Effector CD4-positive, alpha-beta T cell (primary cell): ENCODE measurements around the gene COBLL1.

Experiments used
- DNase-seq: peaks from one replicate; pipeline ENCODE4 v3.0.0-alpha.2; 2020

The COBLL1 gene

DNA sequence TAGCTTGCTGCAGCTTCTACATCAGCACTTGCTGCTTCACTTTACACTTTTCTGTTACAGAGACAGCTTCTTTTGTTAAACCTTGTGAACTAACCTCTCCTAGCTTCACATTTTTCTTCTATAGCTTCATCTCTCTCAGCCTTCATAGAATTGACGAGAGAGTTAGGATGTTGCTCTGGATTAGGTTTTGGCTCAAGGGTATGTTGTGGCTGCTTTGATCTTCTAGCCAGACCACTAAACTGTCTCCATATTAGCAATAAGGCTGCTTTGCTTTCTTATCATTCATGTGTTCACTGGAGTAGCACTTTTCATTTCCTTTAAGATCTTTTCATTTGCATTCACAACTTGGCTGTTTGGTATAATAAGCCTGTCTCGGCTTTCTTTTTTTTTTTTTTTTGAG lies 174.1 kb downstream of the COBLL1 start:
- no peak for DNase-seq

DNA sequence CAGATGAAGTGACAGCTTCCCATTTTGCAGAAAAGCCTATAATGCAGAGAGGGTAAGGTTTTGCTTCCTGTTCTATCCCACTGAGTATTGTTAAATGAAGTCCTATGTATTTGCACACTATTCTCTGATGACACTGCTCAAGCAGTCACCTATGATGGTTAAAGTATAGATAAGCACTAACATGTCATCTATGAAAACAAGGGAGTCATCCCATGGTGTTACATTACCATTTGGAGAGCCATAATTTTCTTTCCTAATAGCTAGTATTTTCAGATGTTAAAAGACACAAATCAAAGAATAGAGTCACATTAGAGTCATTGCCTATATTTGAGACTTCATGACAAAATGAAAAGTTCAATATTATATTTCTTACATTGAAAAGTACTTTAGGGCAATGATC lies 177.6 kb downstream of the COBLL1 start:
- DNase-seq = no peak

DNA sequence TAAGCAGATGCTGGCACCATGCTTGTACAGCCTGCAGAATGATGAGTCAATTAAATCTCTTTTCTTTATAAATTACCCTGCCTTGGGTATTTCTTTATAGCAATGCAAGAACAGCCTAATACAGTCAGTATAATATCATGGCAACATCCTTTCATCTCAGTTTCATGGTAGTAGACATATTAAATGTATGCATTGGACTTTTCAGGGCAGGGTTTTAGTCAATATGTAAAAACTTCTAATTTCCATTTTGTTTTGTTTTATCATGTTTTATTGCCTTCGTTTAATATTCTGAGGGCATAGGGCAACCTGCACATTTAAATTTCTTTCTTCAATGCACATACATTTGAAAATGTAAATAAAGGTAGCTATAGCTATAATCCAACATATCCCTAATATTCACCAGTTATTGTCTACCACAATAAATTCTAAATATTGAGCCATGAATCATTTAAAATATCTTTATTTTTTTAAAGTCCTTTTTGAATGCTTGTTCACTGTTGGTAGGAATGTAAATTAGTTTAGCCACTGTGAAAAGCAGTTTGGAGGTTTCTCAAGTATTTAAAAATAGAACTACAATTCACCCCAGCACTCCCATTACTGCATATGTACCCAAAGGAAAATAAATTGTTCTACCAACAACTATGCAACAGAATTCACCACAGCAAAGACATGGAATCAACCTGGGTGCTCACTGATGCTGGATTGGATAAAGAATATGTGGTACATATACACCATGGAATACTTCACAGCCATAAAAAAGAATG lies 178.6 kb downstream of the COBLL1 start:
- DNase-seq = no peak

DNA sequence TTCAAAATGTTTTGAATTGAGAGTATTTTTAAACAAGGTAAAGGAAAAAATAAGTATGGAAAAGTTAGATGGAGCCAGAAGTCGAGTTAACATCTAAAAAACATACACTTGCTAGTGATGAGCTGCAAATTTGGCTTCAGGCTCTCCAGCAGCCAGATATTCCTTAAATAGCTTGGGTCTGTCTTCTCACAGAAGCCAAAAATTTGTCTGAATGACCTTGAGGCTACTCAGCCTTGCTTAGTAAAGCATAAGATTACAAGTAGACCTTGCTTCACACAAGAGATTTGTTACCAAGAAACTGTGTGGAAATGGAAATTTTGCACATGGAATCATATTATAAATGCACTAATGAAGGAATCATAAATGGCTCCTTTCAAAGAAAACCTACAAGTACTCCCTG lies 179.6 kb downstream of the COBLL1 start:
- DNase-seq = no peak

DNA sequence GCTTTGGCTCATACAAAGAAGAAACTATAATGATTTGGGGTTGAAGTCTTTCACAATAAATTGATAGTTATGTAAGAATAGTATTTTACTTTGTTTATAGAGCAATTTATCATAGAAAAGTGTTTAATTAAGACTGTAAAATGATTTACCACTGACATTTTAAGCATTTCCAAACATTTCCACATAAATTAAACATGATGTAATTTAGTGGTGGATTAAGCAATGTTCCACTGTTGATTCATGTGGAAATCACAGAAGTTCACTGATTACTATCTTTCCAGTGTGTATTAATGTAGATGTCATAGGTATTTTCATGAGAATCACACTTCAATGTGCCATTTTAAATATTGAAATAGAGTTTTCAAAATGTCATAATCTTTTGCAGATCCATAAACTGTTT lies 180.3 kb downstream of the COBLL1 start:
- no peak for DNase-seq

DNA sequence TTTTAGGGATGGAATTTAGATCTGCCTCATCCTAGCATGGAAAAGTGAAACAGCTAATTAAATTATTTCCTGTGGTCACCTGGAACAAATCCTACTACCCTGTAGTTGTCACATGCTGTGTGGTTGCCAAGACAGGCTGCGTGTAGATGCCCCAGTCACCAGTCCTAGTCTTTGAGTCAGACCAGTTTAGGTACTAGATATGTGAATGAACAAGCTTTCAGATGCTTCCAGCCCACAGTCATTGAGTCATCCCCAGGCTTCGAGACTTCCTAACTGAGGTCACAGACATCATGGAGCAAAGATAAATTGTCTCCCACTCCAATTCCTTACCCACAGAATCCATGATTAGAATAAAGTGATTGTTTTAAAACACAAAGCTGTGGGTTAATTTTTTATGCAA lies 184.5 kb downstream of the COBLL1 start:
- no peak for DNase-seq

DNA sequence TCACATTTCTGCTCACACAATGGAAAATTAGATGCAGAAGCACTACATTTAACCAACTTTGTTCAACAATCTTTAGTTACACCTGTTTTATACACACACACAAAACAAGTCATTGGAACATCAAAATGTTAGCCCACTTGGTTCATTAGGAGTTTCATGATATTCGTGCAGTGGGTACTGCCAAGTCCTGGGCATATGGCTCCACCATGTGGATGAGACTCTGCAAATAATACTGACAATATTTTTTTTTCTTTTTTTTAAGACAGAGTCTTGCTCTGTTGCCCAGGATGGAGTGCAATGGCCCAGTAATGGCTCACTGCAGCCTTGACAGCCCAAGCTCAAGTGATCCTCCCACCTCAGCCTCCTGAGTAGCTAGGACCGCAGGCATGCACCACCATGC lies 185.9 kb downstream of the COBLL1 start:
- DNase-seq = no peak

DNA sequence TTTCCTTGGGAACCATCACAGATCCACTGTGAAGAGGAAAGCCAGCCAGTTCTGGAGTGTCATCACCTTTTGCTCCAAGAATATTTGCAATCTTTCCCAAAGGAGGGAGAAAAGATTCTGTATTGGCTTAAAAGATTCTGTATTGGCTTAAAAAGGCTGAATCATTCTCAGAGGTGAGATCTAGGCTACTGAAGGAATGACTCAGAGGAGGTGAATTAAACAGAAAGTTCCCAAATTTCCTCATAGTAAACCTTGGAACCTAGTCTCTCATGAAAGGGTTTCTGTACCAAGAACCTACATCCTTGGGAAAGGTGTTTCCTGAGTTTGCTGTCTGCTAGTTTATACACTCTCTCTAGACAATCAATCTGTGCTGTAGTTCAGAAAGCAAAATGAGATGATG lies 186.3 kb downstream of the COBLL1 start:
- DNase-seq = no peak

DNA sequence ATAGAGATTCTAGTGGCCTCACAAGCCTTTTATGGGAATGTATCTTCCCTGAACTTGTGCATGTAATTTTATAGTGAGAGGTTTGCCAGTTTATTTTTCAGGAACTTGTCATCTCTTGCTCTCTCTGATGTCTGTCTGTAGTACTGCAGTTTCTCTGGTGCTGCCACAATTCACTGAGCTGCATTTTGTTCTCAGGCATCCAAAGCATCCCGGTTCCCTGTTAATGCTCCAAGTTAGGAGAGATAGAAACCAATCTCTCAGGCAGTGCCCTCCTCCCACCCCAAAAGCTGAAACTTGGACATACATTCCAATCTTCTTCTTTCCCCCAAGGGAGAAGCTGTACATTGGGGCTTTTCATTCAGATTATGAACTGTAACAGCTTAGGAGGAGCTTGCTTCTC lies 190.3 kb downstream of the COBLL1 start:
- DNase-seq = no peak

DNA sequence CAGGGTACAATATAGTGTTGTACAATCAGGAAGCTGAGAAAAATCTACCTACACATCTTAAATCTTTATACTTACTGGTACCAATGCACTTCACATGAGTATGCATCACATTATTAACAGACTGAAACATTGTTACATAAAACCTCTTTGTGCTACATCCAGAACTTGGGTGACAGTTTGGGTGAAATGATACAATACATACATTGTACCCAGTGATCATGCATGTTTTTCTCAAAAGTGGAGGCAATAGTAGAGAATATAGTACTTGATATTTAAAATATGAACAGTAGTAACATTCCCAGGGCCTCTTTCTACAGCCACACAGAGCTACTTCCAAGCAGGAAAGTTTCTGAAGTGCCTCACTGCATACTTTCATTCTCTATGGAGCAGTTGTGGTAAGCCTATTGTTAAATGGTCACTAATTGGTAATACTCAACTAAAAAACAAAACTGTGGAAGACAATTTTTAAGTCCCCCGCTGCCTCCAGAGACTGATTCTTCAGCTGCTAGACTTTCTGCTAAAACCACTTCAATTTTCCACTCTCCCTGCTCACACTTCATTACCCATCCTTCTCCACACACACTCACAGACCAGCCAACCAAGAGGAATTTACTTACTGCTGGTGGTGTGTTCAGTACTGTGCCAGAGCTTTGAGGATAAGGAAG lies 197.5 kb downstream of the COBLL1 start:
- no peak for DNase-seq

DNA sequence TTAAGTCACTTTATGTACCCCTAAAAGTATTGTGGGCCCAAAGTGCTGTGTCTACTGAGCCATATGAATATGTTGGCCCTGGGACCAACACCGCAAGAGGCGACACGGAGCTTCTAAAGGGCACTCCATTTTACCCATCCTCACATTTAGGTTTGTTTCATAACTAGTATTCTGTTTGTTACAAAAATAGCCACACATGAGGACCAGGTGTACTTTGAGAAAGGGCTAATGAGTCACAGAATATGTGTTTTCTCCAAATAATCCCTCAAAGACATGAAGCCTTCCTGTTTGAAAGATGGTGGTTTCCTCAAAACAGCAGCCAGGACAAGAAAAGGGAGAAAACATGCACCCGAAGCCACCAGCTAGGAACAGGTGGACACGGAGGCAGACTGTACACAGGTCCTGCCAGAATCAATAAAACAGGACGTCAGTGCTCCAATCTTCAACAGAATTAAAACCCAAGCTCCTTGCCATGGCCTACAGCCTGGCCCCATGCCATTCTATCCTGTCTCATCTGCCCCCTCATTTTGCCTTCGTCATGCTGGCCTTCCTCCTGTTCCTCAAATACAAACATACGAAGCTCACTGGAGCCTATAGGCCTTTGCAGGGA lies 198.6 kb downstream of the COBLL1 start:
- DNase-seq = no peak

DNA sequence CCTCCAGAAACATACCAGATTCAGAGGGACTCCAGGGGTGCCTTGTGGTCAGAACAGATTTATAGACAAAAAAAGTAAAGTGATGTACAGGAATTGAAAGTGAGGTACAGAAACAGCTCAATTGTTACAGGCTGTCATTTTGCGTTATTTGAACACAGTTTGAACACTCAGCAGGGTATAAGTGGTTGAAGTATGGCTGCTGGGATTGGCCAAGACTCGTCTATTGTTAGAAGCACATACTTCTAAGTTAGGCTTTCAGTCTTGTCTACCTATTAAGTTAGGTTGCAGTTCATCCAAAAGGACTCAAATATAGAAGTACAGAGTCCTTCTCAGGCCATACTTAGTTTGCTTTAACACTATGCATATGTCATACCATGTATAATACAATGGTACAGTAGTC lies 199.4 kb downstream of the COBLL1 start:
- DNase-seq = no peak
